ENCODE results near the gene CFAP92.

The CFAP92 gene

DNA sequence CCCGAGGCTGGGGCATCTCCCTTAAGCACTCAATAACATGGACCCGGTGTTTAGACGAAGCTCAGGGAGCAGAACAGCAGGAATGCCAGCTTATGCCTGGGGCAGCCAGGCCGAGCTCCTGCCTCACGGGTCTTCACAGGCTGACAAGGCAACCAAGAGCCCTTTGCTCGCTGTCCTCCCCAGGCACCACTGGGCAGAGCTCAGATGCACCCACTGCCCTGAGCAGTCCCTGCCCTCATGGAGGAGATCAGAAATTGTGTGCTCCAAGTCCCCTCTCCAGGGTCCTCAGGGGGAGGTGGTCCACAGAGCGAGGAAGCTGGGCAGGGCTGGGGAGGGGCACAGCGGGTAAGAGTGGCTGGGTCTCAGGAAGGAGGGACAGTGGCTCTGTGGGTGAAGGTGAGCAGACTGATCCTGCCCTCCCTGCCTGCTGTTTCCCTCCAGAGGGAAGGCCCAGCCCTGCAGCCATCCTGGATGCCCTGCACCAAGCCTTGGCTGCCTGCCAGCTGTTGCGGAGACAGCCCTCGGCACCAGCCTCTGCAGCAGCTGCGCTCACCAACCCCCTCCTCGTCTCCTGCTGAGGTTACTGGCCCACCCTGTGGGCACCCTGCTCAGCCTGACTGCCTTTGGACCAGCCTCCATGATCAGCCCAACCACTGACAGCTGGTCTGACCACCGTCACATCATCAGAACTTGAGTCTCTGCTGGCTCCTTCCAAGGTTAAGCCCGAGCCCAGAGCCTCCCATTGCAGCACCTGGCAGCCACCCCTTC lies 45.6 kb upstream of the CFAP92 start (continued):
- TF ChIP-seq ZEB2 (tag by site-specific recombination; IDR thresholded peaks at IDR 0.05) (no peak), SP2 (tag by site-specific recombination; IDR thresholded peaks at IDR 0.05) (no peak), ZNF391 (tag by site-specific recombination; IDR thresholded peaks at IDR 0.05; ENCODE audit: borderline replicate concordance, low read depth) (no peak), TCF7L2 (IDR thresholded peaks at IDR 0.05; ENCODE audit: borderline replicate concordance, low read depth, low read length) (no peak), ZBTB21 (tag by site-specific recombination; IDR thresholded peaks at IDR 0.05) (no peak), ZNF561 (tag by site-specific recombination; IDR thresholded peaks at IDR 0.05; ENCODE audit: borderline replicate concordance) (no peak), KLF9 (tag by site-specific recombination; IDR thresholded peaks at IDR 0.05; ENCODE audit: low read depth) (no peak)
- TF ChIP-seq, protein P1, sequence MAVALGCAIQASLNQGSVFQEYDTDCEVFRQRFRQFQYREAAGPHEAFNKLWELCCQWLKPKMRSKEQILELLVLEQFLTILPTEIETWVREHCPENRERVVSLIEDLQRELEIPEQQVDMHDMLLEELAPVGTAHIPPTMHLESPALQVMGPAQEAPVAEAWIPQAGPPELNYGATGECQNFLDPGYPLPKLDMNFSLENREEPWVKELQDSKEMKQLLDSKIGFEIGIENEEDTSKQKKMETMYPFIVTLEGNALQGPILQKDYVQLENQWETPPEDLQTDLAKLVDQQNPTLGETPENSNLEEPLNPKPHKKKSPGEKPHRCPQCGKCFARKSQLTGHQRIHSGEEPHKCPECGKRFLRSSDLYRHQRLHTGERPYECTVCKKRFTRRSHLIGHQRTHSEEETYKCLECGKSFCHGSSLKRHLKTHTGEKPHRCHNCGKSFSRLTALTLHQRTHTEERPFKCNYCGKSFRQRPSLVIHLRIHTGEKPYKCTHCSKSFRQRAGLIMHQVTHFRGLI (tag by site-specific recombination; IDR thresholded peaks at IDR 0.05), result peak; percentile 94
- TF ChIP-seq, protein P2, sequence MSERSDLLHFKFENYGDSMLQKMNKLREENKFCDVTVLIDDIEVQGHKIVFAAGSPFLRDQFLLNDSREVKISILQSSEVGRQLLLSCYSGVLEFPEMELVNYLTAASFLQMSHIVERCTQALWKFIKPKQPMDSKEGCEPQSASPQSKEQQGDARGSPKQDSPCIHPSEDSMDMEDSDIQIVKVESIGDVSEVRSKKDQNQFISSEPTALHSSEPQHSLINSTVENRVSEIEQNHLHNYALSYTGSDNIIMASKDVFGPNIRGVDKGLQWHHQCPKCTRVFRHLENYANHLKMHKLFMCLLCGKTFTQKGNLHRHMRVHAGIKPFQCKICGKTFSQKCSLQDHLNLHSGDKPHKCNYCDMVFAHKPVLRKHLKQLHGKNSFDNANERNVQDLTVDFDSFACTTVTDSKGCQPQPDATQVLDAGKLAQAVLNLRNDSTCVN (tag by site-specific recombination; optimal IDR thresholded peaks at IDR 0.05), result no peak

DNA sequence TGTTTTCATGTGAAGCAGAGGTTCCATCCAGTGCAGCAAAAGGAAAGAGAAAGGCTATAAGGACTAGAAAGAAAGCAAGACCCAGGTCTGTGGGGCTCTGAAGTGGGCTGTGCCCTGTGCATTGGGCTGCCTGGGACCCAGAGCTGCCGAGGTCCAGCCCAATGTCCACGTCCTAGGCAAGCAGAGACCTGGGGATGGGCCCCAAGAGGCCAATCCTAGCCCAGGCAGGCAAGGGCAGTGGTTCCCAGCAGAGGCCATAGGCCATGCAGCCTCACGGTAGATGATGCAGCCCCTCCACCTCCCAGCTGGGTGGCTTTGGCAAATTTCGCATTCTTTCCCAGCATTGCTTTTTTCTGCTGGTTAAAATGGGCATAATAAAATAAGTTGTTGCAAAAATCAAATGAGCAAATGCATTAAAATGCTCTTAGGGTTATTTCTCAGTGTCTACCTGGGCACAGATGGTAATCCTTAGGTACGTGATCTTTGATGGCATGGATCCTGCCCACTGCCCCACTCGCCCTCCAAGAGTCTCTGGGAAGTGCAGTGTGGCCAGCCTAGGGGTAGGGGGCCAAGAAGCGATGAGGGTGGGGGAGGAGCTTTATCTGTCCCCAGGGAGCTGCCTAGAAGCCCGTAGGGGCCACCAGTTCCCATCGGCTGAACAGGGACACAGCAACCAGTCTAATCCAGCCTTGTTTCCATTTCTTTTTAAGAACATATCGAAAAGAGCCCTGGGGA lies 44.4 kb upstream of the CFAP92 start:
- Histone ChIP-seq H3K4me3 (ENCODE audit: low read depth, low read length) (no peak overlapping the region), H3K4me1 (ENCODE audit: control insufficient read depth, insufficient read depth, low read length) (no peaks in the 10 kb centered on the region), H3K27ac (ENCODE audit: extremely low read depth, low read depth, low read length) (no peak overlapping the region), H3K36me3 (ENCODE audit: control insufficient read depth in 2 of 2, insufficient read depth in 1 of 2, low read length in 2 of 2) (no peaks in the 10 kb centered on the region), H3K9me3 (ENCODE audit: control insufficient read depth, insufficient read depth, low read depth, low read length) (no peaks in the 10 kb centered on the region)
- POLR2A ChIA-PET, result interaction anchor here (0.6 to 0.7 kb wide), 2 partner anchors 195 to 225 kb away, joined by 3 to 4 read pairs; no protein-coding TSS in a partner anchor
- TF ChIP-seq ZNF645 (tag by site-specific recombination; IDR thresholded peaks at IDR 0.05) (no peak), ZNF76 (tag by site-specific recombination; IDR thresholded peaks at IDR 0.05; ENCODE audit: borderline replicate concordance, low read depth) (no peak), ZNF658 (tag by site-specific recombination; IDR thresholded peaks at IDR 0.05) (no peak), ZNF629 (tag by site-specific recombination; IDR thresholded peaks at IDR 0.05) (no peak), HIC1 (tag by site-specific recombination; IDR thresholded peaks at IDR 0.05) (no peak), ZNF148 (tag by site-specific recombination; IDR thresholded peaks at IDR 0.05; ENCODE audit: borderline replicate concordance) (no peak), ZFP69B (tag by site-specific recombination; IDR thresholded peaks at IDR 0.05) (no peak), ZNF341 (tag by site-specific recombination; IDR thresholded peaks at IDR 0.05; ENCODE audit: low read depth) (no peak), ZNF670 (tag by site-specific recombination; IDR thresholded peaks at IDR 0.05; ENCODE audit: low read depth) (no peak), ZNF248 (tag by site-specific recombination; IDR thresholded peaks at IDR 0.05) (no peak)
- CTCF ChIA-PET, result interaction anchor here (0.6 kb wide), 1 partner anchor 102 kb away, joined by 3 read pairs; no protein-coding TSS in a partner anchor
